ENCODE data around the gene LHFPL5.

LHFPL5 gene

GRCh38 chr6:35794536-35795452, 10.4 kb upstream of the LHFPL5 start:
- no peak for DNase-seq

DNA sequence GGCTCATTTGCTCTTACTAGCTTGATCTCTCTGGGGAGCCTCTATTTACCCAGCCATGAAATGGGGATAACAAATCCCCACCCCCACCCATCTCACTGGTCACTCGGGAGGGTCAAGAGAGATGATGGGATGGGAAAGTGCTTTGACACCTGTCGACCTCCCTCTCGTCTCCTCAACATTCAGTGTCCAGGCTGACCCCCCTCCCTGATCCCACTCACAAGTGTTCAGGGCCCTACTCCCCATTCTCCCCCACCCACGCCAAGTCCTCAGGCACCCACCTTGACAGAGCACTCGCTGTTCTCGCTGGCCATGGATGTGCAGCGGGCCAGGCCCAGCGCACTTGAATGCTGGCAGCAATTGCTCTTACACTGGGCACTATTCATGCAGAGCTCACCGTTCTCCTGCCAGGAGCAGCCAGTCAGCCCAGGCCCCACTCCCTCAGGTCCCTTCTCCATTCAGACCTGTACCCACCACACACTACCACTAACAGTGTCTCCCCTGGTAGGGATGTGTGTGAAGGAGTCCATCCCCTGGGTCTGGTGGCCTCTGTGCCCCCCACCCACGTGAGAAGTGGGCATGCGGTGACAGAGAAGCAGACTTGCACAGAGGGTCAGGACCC, 9.6 kb upstream of the LHFPL5 start:
- DNase-seq = no peak

- DNase-seq = no peak
Measured at GRCh38 chr6:35796236-35796635, 8.9 kb upstream of the LHFPL5 start.

GRCh38 chr6:35797837-35798526, 7.2 kb upstream of the LHFPL5 start:
- DNase-seq = no peak

- no peak for DNase-seq
Measured at GRCh38 chr6:35798706-35799105, 6.4 kb upstream of the LHFPL5 start.

- DNase-seq = no peak
Measured at GRCh38 chr6:35801148-35801547, 4.0 kb upstream of the LHFPL5 start.

DNA sequence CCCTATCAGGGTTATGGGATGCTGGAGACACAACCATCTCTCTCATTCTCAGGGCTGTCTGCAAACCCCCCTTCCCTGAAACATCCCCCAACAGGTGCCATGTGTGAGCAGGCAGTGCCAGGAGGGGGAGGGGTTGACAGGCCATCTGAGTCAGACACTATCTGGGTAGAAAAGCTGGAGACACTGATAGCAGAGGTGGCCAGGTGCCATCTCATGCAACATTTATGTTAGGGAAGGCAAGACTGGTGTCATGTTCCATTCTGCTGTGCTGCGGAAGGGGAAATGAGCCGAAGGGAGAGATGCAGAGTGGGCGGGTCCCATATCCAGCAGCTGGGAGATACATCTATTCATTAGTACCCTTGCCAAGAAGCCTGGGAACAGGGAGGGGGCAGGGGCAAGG, 3.5 kb downstream of the LHFPL5 start:
- peak; percentile 82 for DNase-seq

- DNase-seq = no peak
Measured at GRCh38 chr6:35809809-35810208, 4.7 kb downstream of the LHFPL5 start.

- DNase-seq = no peak
Measured at GRCh38 chr6:35810971-35811698, 6.0 kb downstream of the LHFPL5 start.

GRCh38 chr6:35811699-35811995, 6.5 kb downstream of the LHFPL5 start:
- DNase-seq = no peak

- no peak for DNase-seq
Measured at GRCh38 chr6:35817515-35817914, 12.4 kb downstream of the LHFPL5 start.

GRCh38 chr6:35823601-35824000, 18.4 kb downstream of the LHFPL5 start:
- DNase-seq = no peak

- no peak for DNase-seq
Measured at GRCh38 chr6:35824552-35825192, 19.5 kb downstream of the LHFPL5 start.

GRCh38 chr6:35829306-35829705, 24.2 kb downstream of the LHFPL5 start:
- no peak for DNase-seq

- DNase-seq = no peak
Measured at GRCh38 chr6:35831257-35832007, 26.3 kb downstream of the LHFPL5 start.

GRCh38 chr6:35833536-35833935, 28.4 kb downstream of the LHFPL5 start:
- DNase-seq = no peak

GRCh38 chr6:35839019-35839418, 33.9 kb downstream of the LHFPL5 start:
- no peak for DNase-seq

DNA sequence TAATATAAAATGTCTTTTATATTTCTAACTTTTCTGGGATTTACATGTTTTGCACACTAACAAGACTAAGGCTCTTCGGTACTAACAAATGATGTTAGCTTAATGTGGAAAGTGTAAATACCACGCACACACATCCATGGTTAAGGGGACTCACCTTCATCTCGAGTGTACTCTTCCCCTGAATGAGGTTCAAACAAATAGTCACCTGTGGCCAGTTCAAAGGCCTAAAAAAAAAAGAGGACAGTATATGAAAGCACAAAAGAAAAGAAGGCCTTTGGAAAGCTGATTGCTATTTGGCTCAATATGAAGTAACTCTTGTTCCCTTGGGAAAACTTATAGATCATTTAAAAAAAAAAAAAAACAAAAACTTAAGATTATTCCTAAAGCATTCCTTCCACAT, 37.2 kb downstream of the LHFPL5 start:
- no peak for DNase-seq

DNA sequence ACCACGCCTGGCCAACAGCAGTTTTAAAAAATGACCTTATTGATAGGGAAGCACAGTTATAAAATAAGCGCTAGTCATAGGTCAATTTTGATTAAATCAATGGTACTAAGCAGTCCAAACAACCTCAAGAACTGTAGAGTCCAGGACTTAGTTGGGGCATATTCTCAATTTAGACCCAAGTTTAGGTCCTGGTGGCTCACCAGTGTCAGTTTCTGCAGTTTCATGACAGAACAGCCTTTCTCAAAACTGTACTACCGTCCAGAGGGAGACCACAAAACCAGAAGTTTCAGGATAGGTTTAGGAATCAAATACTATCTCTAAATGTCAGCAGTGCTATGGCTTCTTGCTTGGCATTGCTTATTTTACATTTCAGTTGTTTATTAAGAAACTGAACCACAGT, 39.1 kb downstream of the LHFPL5 start:
- DNase-seq = no peak

DNA sequence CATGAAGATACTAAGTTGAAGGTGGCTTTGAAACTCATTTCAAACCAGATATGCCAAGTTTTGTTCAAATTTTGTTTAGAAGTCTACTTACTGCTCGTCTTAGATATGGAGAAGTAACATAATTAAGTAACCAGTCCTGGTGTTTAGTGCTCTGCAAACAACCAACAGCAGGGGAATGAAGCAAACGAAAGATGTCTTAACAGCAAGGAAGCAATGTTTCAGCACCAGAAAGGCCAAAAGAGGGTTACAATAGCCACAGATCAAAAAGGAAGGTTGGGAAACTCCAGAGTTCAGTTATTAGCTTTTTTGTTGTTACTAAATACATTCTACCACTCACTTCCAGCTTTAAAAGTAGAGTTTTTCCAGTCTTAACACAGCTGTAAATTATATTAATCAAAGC, 45.1 kb downstream of the LHFPL5 start:
- DNase-seq = no peak

- DNase-seq = no peak
Measured at GRCh38 chr6:35852994-35853393, 47.8 kb downstream of the LHFPL5 start.

GRCh38 chr6:35856250-35856649, 51.1 kb downstream of the LHFPL5 start:
- DNase-seq = no peak

Measured in NCI-H2107 (cell line).